ENCODE results near the gene ING5.
A peak's percentile ranks its signal among the peaks of the same experiment; 100 is the strongest.
"Not testable (repeated sequence)": the region's sequence is repeated elsewhere in the genome, so short reads cannot be mapped to it uniquely, and the experiment has no call there.

ING5 gene

GRCh38 chr2:241701399-241702154 lies at the start of gene ING5:
TSS of gene ING5 (plus strand) at chr2:241702039. CDS start at chr2:241702066, 27 bp downstream.
- DNase-seq = peak; percentile 21

GRCh38 chr2:241652142-241652541 lies 49.7 kb upstream of the ING5 start:
- no peak for DNase-seq

GRCh38 chr2:241652722-241653121 lies 49.1 kb upstream of the ING5 start:
- DNase-seq = no peak

- DNase-seq = no peak
Observed at GRCh38 chr2:241653210-241653750, 48.6 kb upstream of the ING5 start.

DNA sequence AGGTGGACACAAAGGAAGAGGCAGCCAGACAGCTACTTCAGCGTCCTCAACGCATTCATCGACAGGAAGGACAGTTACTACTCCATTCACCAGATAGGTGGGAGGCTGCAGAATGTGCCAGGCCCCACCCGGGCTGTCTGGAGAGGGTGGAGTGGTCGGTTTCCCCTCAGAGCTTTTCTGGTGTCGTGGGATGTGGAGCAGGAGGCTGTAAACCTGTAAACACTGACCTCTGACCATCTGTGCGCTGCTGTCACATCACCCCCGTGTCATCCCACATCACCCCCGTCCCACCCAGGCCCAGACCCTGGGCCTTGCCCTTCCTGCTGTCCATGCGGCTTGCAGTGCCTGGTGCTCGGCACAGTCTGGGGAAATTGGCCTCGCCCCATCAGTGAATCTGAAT lies 47.3 kb upstream of the ING5 start:
- no peak for DNase-seq

GRCh38 chr2:241655516-241656189 lies 46.2 kb upstream of the ING5 start:
- no peak for DNase-seq

- DNase-seq = no peak
Observed at GRCh38 chr2:241656190-241656741, 45.6 kb upstream of the ING5 start.

DNA sequence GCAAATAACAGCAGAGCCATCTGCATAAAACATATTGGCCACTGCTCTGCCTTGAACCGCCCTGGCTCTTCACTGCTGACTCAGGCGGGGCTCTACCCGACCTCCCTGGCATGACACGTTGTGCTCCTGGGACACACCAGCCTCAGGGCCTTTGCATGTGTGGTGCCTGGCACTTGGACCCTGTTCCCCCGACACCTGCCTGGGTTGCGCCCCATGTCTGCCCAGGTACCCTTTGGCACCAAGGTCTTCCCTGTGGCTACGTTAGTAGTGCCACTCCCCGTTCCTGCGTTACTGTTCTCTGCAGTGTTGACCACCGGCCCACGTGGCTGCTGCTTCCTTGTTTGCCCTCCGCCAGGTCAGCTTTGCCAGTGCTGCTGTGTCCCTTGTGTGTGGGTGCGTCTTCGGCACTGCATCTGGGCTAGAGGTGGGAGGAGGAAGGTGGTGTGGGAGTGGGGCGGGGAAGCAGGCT lies 44.0 kb upstream of the ING5 start:
- DNase-seq = no peak

- no peak for DNase-seq
Observed at GRCh38 chr2:241658296-241658695, 43.5 kb upstream of the ING5 start.

DNA sequence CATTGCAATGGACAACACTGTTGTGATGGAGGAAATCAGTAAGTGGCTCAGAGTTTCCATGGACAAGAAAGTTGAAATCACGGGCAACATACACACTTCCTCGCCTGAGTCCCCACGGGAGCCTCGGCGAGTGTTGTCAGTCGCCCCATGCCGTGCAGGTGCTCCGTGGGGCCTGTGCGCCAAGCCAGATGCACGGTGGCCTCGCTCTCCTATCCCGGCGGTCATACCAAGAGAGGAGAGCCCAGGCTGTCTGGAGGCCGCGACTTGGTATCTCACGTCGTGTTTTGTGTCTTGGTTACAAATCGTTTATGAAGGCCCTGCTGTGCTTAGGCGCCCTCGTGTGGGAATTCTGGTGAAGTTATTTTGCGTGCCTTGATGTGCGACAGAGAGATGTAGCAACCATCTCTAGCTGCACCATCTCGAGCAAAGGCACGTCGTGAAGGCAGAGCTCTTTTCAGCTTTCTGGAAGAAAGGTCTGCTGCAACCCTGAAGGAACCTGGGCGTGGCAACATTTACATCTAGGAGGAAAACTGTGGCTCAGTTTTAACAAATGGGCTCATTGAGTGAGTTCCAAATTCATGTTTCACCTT lies 42.6 kb upstream of the ING5 start:
- DNase-seq = peak; percentile 4

DNA sequence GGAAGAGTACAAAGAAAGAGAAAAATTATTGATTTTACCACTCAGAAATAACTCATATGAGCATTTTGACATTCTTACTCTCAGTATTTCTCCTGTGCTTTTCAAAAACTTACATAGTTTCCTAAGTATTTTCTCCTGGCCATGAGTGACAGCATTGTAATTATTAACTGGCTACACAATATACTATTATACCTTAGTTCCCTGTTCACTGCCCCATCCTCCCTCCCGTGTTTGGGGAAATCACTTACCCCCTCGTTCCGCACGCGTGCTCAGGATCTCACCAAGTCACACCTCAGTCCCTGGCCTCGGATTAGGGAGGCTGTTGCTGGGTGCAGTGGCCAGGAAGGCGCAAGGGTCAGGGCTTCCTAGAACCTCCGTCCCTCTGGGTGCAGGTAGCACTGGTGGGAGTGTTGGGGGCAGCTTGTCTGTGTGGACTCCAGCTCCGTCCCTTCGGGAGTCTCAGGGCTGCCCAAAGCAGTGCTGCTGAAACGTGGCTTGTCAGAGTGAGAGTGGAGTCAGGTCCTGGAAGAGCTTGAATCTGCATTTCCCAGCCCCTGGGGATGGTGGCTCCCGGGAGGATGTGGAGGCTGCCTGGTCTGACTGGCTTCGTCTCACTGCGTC lies 41.1 kb upstream of the ING5 start:
- no peak for DNase-seq

DNA sequence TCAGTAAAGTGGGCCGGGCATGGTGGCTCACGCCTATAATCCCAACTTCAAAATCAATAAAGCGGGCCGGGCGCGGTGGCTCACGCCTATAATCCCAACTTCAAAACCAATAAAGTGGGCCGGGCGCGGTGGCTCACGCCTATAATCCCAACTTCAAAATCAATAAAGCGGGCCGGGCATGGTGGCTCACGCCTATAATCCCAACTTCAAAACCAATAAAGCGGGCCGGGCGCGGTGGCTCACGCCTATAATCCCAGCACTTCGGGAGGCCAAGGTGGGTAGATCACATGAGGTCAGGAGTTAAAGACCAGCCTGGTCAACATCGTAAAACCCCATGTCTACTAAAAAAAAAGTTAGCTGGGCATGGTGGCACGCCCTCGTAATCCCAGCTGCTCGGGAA lies 39.1 kb upstream of the ING5 start:
- not testable (repeated sequence) for DNase-seq

- no peak for DNase-seq
Observed at GRCh38 chr2:241665731-241666440, 36.0 kb upstream of the ING5 start.

DNA sequence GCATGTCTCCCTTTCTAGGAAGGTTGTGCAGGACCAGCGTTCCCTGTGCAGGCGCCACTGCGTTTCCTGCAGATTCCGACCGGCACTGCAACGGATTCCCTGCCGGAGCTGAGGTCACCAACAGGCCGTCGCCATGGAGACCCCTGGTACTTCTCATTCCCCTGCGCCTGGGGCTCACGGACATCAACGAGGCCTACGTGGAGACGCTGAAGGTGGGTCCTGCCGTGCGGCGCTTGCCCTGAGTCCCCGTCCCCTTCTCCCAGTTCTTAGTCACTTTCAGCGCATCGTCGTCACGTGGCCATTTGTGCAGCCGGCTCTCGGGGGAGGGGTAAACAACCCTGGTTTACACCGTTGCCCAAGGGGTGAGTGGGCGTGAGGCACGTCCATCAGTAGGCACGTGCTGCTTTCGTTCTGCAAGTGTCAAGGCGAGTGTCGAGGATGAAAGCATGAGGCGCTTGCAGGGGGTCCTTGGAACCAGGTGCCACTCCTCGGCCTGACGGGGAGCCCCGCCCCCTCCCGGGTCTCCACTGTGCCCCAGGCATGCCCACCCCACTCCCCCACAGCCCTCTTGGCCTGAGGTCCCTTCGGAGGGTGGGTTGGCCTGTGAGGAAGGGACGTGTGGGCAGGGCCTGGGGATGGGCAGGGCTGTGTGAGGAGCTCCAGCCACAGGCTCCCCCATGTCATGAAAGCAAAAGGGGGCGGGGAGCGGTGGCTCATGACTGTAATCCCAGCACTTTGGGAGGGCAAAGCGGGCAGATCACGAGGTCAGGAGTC lies 35.0 kb upstream of the ING5 start:
- no peak for DNase-seq

GRCh38 chr2:241668354-241668753 lies 33.5 kb upstream of the ING5 start:
- no peak for DNase-seq

DNA sequence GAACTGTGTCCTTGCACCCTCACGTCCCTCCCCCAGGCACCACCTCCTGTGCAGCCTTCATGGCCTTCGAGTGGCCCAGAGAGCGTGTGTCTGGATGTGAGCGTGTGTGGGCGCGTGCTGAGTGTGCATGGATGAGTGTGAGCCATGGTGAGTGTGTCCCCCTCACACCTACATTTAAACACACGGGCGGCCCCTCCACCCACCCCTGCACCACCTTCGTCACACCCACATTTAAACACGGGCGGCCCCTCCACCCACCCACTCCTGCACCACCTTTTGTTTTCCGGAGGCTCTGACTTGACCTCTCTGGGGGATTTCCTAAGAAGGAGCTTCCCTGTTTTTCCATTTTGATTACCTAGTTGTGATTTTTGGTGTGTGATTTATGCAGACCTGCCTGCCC lies 33.0 kb upstream of the ING5 start:
- no peak for DNase-seq

DNA sequence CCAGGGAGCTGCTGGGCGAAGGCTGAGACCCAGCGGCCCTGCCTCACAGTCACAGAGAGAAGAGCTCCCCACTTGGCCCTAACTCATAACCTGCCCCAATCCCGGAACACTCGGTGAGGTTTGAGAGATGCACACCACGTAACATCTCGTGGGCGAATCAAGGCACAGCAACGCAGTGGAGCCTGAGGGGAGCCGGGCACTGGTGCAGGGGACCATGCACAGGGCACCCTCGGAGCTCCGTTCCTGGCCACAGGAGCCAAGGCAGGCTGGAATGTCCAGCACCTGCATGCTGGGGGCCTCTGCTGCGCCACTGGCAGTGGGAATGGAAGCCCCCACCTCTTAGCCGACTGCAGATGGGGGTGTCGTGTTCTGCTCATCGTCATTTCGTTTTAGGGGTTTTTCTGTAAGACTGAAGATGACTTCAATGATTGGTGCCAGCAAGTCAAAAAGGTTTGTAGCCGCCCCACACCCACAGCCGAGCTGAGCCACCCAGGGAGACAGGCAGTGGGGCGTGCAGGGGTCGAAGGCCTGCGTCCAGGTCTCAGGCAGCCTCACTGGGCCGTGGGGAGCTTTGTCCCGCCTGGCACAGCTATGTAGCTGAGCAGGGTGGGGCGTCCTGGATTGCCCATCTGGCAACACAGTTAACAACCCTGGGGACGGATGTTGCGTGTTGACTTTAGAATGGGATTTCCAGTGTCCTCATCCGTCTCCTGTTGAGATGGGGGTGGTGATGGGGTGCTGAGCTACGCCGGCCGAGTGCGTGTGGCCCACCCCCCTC lies 31.3 kb upstream of the ING5 start:
- no peak for DNase-seq

DNA sequence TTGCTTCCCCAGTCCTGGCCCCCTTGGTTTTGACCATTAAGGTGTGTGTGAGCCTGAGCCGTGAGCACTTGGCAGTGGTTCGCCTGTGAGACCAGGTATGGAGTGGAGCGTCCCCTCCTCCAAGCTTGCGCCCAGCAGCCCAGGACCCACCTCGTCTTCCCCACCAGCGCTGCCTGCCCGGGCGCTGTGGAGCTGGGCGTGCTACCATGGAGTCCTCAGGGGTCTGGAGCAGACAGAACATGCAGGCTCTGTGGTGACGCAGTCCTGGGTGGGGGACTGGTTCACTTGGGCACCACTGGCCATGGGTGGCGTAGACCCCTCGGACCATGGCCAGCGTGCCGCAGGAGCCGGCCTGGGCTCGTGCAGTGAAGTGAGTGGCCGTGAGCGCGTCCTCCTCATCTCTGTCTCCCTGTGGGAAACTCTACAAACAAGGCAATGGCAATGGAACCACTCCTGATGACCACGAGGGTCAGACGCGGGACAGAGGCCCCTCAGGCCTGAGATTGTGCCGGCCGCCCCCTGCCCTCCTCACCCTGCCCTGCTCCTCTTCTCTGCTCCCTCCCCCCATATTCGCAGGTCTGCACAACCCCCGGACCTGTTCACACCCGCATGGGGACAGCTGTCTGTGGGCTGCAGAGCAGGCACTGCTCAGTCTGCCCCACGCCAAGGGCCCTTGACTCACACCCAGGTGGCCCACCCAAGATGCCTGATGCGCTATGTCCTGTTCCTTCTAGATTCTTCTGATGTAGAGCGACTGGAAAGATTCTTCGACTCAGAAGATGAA lies 30.2 kb upstream of the ING5 start:
- DNase-seq = no peak

DNA sequence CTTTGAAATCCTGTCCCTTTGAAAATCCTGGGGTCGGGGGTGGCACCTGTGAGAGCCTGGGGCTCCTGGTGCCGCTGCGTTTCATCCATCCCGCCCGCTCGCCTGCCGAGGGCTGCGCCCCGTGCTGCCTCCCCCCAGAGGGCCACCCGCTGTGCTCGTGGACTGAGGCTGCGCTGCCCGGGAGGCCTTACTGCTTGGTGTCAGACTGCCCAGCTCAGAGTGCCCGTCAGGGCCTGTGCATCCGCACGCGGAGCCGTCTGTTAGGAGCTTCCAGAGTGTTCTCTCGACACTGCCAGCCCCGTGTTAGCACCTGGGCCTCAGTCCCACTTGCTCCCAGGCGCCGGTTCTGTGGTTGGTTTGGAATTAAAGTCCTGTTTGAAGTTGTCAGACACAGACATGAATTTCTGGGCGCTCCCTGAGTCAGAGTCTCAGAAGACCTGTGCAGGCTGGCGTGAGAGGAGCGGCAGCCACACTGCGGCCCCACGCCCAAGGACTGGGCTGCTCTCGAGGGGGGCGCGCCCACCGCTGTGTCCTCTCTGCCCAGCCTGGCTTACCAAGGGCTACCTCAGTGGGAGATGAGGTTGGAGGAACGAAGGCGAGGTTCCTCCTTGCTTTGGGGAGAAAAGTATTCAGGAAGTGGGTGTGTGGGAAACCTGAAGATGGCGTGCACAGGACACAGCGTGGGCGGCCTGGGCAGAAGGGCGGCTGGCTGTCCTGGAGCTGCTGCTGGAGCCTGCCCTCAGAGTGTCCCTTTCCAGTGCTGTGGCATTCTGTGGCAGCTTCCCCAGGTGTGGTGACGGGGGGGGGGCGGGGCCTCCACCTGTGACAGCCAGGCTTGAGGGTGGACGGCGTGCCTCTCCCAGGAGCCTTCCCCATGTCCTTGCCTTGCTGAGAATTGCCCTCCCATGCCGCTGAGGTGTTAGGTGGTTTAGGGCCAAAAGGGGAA lies 29.3 kb upstream of the ING5 start:
- no peak for DNase-seq

All from NCI-H2029 treated with DMSO at 0.1 percent for 48 hours (cell line).